PC-3 (cell line): Measurements from ENCODE around the gene SERINC1. TPM values are rescaled to one million over a fixed set of nuclear protein-coding genes. Genes with fewer than 3 reads are reported as not detected.
"Not testable (repeated sequence)": the region's sequence is repeated elsewhere in the genome, so short reads cannot be mapped to it uniquely, and the experiment has no call there.

ENCODE experiments used
- ATAC-seq: fragments of 200-7000 bp; cut with Tn5 transposase; 2 replicates; pipeline ENCODE4 v1.9.1; 2020; ENCODE audit warnings: mild to moderate bottlenecking, moderate library complexity
- BruUV-seq: library from RNA; stranded (reverse); fragments of 400-500 nt; replicated peaks from 2 replicates; lab custom pipeline; 2021; lab: Mats Ljungman, UMichigan
- CTCF ChIA-PET: fragments of 300-600 bp; sonication (Branson Sonifier 250); formaldehyde crosslinking; loops from one replicate; lab custom pipeline; 2022; ENCODE audit warnings: antibody characterized with exemption; lab: Charles Lee
- POLR2A ChIA-PET: fragments of 300-600 bp; sonication (Branson Sonifier 250); formaldehyde crosslinking; loops from one replicate; lab custom pipeline; 2022; ENCODE audit warnings: antibody characterized with exemption; ENCODE audit not compliant: unreplicated experiment; lab: Charles Lee
- DNase-seq: peaks from one replicate; pipeline ENCODE4 v3.0.0-alpha.2; 2015
- H2AFZ ChIP-seq: fragments of 300-600 bp; sonication (generic); 2 replicates; pipeline ENCODE4 v1.6.0; 2016; ENCODE audit warnings: antibody characterized with exemption, low read length
- H3F3A ChIP-seq: fragments of 300-600 bp; sonication (generic); one replicate; pipeline ENCODE4 v1.6.0; 2017; ENCODE audit warnings: antibody characterized with exemption, low read length, control low read depth, mild to moderate bottlenecking; ENCODE audit not compliant: unreplicated experiment
- H3K27ac ChIP-seq: fragments of 300-600 bp; sonication (generic); 2 replicates; pipeline ENCODE4 v1.5.1; 2016; ENCODE audit warnings: mild to moderate bottlenecking, low read length
- H3K27me3 ChIP-seq: fragments of 300-600 bp; sonication (generic); 2 replicates; pipeline ENCODE4 v1.6.1; 2016; ENCODE audit warnings: low read length, mixed read lengths
- H3K36me3 ChIP-seq: fragments of 300-600 bp; sonication (generic); 2 replicates; pipeline ENCODE4 v1.6.1; 2016; ENCODE audit warnings: low read depth, mixed run types, low read length, mixed read lengths
- H3K4me1 ChIP-seq: fragments of 300-600 bp; sonication (generic); 2 replicates; pipeline ENCODE4 v1.5.1; 2016; ENCODE audit warnings: low read length; ENCODE audit not compliant: insufficient read depth
- H3K4me2 ChIP-seq: fragments of 300-600 bp; sonication (generic); 2 replicates; pipeline ENCODE4 v1.6.0; 2016; ENCODE audit warnings: low read length
- H3K4me3 ChIP-seq: fragments of 300-600 bp; sonication (generic); 2 replicates; pipeline ENCODE4 v1.5.1; 2016; ENCODE audit warnings: mild to moderate bottlenecking, low read length, mixed read lengths
- H3K79me2 ChIP-seq: fragments of 300-600 bp; sonication (generic); 2 replicates; pipeline ENCODE4 v1.6.1; 2017; ENCODE audit warnings: low read length, mixed read lengths
- H3K9ac ChIP-seq: fragments of 300-600 bp; sonication (generic); 2 replicates; pipeline ENCODE4 v1.6.0; 2016; ENCODE audit warnings: mild to moderate bottlenecking, low read length
- H3K9me2 ChIP-seq: fragments of 300-600 bp; sonication (generic); replicated peaks from 2 replicates; pipeline ENCODE4 v1.6.1; 2016; ENCODE audit warnings: mixed run types, low read length, mixed read lengths
- H3K9me3 ChIP-seq: fragments of 300-600 bp; sonication (generic); 2 replicates; pipeline ENCODE4 v1.6.1; 2016; ENCODE audit warnings: low read length, mixed read lengths
- H4K20me1 ChIP-seq: fragments of 300-600 bp; sonication (generic); 2 replicates; pipeline ENCODE4 v1.6.1; 2016; ENCODE audit warnings: low read length, mixed read lengths
- EZH2 ChIP-seq: fragments of 300-600 bp; sonication (generic); IDR thresholded peaks from one replicate; pipeline ENCODE4 v1.6.1; 2017; ENCODE audit warnings: antibody characterized with exemption, mild to moderate bottlenecking, low read length; ENCODE audit not compliant: unreplicated experiment
- EZH2phosphoT487 ChIP-seq: fragments of 300-600 bp; sonication (generic); IDR thresholded peaks from 2 replicates; pipeline ENCODE4 v1.6.1; 2018; ENCODE audit warnings: mild to moderate bottlenecking, antibody characterized with exemption, low read length, borderline replicate concordance
- intact Hi-C: fragments of 100-400 bp; cut with micrococcal nuclease; formaldehyde crosslinking; loops from 2 replicates; pipeline ENCODE4 v1.9.0; 2023
- total RNA-seq: library from RNA; depleted of rRNA; stranded (reverse); fragments of >200 nt; gene quantifications from 2 replicates; pipeline ENCODE4 v1.2.3, GENCODE V29; 2014
- TF ChIP-seq, protein P1 (sequence below): fragments of 300-600 bp; sonication (generic); conservative IDR thresholded peaks from 2 replicates; pipeline ENCODE4 v1.5.1; 2017; ENCODE audit warnings: antibody characterized with exemption, low read depth, mild to moderate bottlenecking, low read length

Gene SERINC1
- total RNA-seq, 1 experiment from 2014 or later = 31.7 TPM

DNA sequence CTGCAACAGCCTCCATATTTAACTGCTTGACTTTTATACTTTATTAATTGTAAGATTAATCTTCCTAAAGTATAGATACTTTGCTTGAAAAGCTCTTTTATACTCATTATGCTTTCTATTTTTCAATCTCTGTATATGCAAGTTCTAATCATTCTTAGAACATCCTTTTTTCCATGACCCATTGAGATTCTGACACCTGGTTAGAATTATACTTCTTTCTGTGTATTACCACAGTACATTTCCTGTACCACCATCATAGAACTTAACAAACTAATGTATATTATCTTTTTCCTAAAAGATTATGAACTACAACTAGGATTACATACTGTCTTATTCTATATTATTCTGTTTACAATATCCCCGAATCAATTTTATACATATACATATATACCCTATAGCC lies 13.5 kb downstream of the SERINC1 start:
- Histone ChIP-seq H3K9me2 (no peaks in the 10 kb centered on the region), H3K9me3 (no peaks in the 10 kb centered on the region), H3K4me3 (no peak overlapping the region), H3K4me1 (peaks cover 12% of the 10 kb centered on the region; the same call in 1 of the 2 replicates), H3F3A (no peaks in the 10 kb centered on the region), H3K27ac (no peak overlapping the region), H3K9ac (no peak overlapping the region), H4K20me1 (peaks cover 26% of the 10 kb centered on the region), H3K4me2 (no peak overlapping the region), H3K36me3 (peaks cover 10% of the 10 kb centered on the region; the same call in 1 of the 2 replicates), H3K27me3 (no peaks in the 10 kb centered on the region), H2AFZ (no peak overlapping the region), H3K79me2 (peaks cover 52% of the 10 kb centered on the region)
- intact Hi-C loops = no loop called here
- no TSS peak for BruUV-seq
- ChIA-PET POLR2A (no interaction called here), CTCF (no interaction called here)
- no peak for TF ChIP-seq EZH2
- TF ChIP-seq, protein P1, sequence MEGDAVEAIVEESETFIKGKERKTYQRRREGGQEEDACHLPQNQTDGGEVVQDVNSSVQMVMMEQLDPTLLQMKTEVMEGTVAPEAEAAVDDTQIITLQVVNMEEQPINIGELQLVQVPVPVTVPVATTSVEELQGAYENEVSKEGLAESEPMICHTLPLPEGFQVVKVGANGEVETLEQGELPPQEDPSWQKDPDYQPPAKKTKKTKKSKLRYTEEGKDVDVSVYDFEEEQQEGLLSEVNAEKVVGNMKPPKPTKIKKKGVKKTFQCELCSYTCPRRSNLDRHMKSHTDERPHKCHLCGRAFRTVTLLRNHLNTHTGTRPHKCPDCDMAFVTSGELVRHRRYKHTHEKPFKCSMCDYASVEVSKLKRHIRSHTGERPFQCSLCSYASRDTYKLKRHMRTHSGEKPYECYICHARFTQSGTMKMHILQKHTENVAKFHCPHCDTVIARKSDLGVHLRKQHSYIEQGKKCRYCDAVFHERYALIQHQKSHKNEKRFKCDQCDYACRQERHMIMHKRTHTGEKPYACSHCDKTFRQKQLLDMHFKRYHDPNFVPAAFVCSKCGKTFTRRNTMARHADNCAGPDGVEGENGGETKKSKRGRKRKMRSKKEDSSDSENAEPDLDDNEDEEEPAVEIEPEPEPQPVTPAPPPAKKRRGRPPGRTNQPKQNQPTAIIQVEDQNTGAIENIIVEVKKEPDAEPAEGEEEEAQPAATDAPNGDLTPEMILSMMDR = no peak
- no peak for TF ChIP-seq EZH2phosphoT487
- ATAC-seq (no peak), DNase-seq (no peak)

DNA sequence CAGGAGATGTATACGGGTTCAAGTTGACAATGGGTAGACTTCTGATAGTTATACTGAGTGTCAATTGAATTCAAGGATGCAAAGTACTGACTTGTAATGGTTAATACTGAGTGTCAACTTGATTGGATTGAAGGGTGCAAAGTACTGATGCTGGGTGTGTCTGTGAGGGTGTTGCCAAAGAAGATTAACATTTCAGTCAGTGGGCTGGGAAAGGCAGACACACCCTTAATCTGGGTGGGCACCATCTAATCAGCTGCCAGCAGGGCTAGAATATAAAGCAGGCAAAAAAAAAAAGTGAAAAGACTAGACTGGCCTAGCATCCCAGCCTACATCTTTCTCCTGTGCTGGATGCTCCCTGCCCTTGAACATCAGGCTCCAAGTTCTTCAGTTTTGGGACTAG lies 16.5 kb downstream of the SERINC1 start:
- H3K9ac ChIP-seq, BruUV-seq, POLR2A ChIA-PET, H3K9me3 ChIP-seq, H3K27me3 ChIP-seq, H3K27ac ChIP-seq, H2AFZ ChIP-seq, CTCF ChIA-PET, H3K4me3 ChIP-seq, H3F3A ChIP-seq, H3K4me2 ChIP-seq, DNase-seq, H3K9me2 ChIP-seq, ATAC-seq, intact Hi-C loops: not testable (repeated sequence)
- H4K20me1 ChIP-seq = peaks cover 11% of the 10 kb centered on the region
- peaks cover 27% of the 10 kb centered on the region for H3K36me3 ChIP-seq
- peaks cover 24% of the 10 kb centered on the region for H3K79me2 ChIP-seq
- peaks cover 12% of the 10 kb centered on the region; the same call in 1 of the 2 replicates for H3K4me1 ChIP-seq

DNA sequence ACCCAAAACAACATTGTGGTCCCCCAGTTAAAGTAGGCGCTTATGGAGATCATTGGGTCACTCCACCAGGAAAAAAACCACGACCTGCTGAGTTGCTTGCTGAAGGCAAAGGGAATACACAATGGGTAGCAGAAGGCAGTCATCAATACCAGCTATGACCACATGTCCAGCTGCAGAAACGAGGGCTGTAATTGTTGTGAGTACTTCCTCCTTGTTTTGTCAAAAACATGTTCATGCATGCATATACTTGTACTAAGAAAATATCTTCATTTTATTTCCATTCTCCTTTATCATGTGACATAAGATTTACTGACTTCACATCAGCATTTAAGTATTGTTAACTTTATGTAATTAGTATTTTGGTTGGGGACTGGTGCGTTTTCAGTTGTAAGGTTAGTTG lies 16.9 kb downstream of the SERINC1 start:
- H3K9me3 ChIP-seq = no peaks in the 10 kb centered on the region
- H3K4me2 ChIP-seq = no peak overlapping the region
- peaks cover 10% of the 10 kb centered on the region; the same call in 1 of the 2 replicates for H3K4me1 ChIP-seq
- no peak for DNase-seq
- no TSS peak for BruUV-seq
- no peak for ATAC-seq
- CTCF ChIA-PET = no interaction called here
- no peaks in the 10 kb centered on the region for H3K27me3 ChIP-seq
- no peaks in the 10 kb centered on the region for H3K9me2 ChIP-seq
- no peak overlapping the region for H3K4me3 ChIP-seq
- TF ChIP-seq, protein P1 = no peak
- TF ChIP-seq EZH2phosphoT487 (no peak), EZH2 (no peak)
- intact Hi-C loops = no loop called here
- H3K79me2 ChIP-seq = peaks cover 19% of the 10 kb centered on the region
- POLR2A ChIA-PET = no interaction called here
- no peaks in the 10 kb centered on the region for H3F3A ChIP-seq
- H3K27ac ChIP-seq = no peak overlapping the region
- peaks cover 10% of the 10 kb centered on the region for H4K20me1 ChIP-seq
- H3K36me3 ChIP-seq = peaks cover 27% of the 10 kb centered on the region
- H2AFZ ChIP-seq = no peak overlapping the region
- H3K9ac ChIP-seq = no peak overlapping the region
